Measurements from ENCODE around the gene IRF2BPL. TPM values are rescaled to one million over a fixed set of nuclear protein-coding genes. Genes with fewer than 3 reads are reported as not detected.

IRF2BPL gene
- total and polyA plus RNA-seq, 9 of the 15 experiments (the other 6 are each of a cell fraction or from before 2014, with no cell fraction given) = 0.52 to 21.6 (median 2.5) TPM

GRCh38 chr14:77027538-77028383 is 747 bp downstream of the IRF2BPL start (continued):
- TF ChIP-seq, protein P1, sequence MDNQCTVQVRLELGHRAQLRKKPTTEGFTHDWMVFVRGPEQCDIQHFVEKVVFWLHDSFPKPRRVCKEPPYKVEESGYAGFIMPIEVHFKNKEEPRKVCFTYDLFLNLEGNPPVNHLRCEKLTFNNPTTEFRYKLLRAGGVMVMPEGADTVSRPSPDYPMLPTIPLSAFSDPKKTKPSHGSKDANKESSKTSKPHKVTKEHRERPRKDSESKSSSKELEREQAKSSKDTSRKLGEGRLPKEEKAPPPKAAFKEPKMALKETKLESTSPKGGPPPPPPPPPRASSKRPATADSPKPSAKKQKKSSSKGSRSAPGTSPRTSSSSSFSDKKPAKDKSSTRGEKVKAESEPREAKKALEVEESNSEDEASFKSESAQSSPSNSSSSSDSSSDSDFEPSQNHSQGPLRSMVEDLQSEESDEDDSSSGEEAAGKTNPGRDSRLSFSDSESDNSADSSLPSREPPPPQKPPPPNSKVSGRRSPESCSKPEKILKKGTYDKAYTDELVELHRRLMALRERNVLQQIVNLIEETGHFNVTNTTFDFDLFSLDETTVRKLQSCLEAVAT (IDR thresholded peaks at IDR 0.05) = 0 out of 4 replicates have a peak, but pooled peaks of 1 of the 2 experiments have one; percentile 43
- TF ChIP-seq ESRRB (CRISPR knock-in tag; IDR thresholded peaks at IDR 0.05; ENCODE audit: borderline replicate concordance) (no peak), ZNF778 (CRISPR knock-in tag; IDR thresholded peaks at IDR 0.05) (no peak), REST (IDR thresholded peaks at IDR 0.05; ENCODE audit: borderline replicate concordance) (peak; percentile 29; the same call in 1 of the 2 replicates), REST (CRISPR knock-in tag; IDR thresholded peaks at IDR 0.05; ENCODE audit: low read depth) (no peak), PBX2 (CRISPR knock-in tag; IDR thresholded peaks at IDR 0.05; ENCODE audit: low read depth) (no peak), PBX2 (tag; conservative IDR thresholded peaks at IDR 0.05; ENCODE audit: low read depth) (no peak), ZNF140 (CRISPR knock-in tag; IDR thresholded peaks at IDR 0.05) (no peak), ZBTB33 (CRISPR knock-in tag; IDR thresholded peaks at IDR 0.05) (no peak), PHF8 (IDR thresholded peaks at IDR 0.05; ENCODE audit: borderline replicate concordance, low read length) (peak; percentile 25; the same call in 1 of the 2 replicates), ZNF24 (IDR thresholded peaks at IDR 0.05) (no peak), TCF7 (IDR thresholded peaks at IDR 0.05; ENCODE audit: borderline replicate concordance) (no peak), NFE2 (IDR thresholded peaks at IDR 0.05; ENCODE audit: low read depth) (no peak)

Data from K562 (cell line).